ENCODE data around the gene MYLK.

MYLK gene

DNA sequence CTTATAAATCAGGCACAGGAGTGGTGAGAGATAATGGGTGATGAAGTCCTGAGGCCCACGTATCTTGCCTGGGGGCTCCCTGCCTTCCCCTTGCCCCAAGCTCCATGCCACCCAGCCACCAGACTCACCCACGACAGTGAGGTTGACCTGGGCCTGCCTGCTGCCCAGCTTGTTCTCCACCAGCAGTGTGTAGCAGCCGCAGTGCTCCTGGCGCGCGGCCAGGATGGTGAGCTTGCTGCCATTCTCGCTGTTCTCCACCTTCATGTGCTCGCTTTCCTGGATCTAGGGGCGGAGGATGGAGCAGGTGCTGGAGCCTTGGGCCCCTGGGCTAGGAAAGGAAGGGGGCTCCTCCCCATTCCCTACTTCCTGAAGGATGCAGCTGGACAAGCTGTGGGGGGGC is 220.2 kb downstream of the MYLK start:
- no peak overlapping the region for H3K27ac ChIP-seq (replicated peaks)
- DNase-seq (ENCODE audit: low read depth in 1 of 2, low spot score in 1 of 2), result no peak
- TF ChIP-seq, protein P1, sequence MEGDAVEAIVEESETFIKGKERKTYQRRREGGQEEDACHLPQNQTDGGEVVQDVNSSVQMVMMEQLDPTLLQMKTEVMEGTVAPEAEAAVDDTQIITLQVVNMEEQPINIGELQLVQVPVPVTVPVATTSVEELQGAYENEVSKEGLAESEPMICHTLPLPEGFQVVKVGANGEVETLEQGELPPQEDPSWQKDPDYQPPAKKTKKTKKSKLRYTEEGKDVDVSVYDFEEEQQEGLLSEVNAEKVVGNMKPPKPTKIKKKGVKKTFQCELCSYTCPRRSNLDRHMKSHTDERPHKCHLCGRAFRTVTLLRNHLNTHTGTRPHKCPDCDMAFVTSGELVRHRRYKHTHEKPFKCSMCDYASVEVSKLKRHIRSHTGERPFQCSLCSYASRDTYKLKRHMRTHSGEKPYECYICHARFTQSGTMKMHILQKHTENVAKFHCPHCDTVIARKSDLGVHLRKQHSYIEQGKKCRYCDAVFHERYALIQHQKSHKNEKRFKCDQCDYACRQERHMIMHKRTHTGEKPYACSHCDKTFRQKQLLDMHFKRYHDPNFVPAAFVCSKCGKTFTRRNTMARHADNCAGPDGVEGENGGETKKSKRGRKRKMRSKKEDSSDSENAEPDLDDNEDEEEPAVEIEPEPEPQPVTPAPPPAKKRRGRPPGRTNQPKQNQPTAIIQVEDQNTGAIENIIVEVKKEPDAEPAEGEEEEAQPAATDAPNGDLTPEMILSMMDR (IDR thresholded peaks at IDR 0.05; ENCODE audit: insufficient read depth, low read length), result no peak
- TF ChIP-seq GABPA (IDR thresholded peaks at IDR 0.05; ENCODE audit: low read depth) (no peak), SPI1 (IDR thresholded peaks at IDR 0.05; ENCODE audit: borderline replicate concordance, low read depth) (no peak), POLR2AphosphoS5 (IDR thresholded peaks at IDR 0.05; ENCODE audit: low read depth) (no peak)
- TF ChIP-seq, protein P2, sequence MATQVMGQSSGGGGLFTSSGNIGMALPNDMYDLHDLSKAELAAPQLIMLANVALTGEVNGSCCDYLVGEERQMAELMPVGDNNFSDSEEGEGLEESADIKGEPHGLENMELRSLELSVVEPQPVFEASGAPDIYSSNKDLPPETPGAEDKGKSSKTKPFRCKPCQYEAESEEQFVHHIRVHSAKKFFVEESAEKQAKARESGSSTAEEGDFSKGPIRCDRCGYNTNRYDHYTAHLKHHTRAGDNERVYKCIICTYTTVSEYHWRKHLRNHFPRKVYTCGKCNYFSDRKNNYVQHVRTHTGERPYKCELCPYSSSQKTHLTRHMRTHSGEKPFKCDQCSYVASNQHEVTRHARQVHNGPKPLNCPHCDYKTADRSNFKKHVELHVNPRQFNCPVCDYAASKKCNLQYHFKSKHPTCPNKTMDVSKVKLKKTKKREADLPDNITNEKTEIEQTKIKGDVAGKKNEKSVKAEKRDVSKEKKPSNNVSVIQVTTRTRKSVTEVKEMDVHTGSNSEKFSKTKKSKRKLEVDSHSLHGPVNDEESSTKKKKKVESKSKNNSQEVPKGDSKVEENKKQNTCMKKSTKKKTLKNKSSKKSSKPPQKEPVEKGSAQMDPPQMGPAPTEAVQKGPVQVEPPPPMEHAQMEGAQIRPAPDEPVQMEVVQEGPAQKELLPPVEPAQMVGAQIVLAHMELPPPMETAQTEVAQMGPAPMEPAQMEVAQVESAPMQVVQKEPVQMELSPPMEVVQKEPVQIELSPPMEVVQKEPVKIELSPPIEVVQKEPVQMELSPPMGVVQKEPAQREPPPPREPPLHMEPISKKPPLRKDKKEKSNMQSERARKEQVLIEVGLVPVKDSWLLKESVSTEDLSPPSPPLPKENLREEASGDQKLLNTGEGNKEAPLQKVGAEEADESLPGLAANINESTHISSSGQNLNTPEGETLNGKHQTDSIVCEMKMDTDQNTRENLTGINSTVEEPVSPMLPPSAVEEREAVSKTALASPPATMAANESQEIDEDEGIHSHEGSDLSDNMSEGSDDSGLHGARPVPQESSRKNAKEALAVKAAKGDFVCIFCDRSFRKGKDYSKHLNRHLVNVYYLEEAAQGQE (IDR thresholded peaks at IDR 0.05; ENCODE audit: insufficient replicate concordance, low read depth), result no peak

DNA sequence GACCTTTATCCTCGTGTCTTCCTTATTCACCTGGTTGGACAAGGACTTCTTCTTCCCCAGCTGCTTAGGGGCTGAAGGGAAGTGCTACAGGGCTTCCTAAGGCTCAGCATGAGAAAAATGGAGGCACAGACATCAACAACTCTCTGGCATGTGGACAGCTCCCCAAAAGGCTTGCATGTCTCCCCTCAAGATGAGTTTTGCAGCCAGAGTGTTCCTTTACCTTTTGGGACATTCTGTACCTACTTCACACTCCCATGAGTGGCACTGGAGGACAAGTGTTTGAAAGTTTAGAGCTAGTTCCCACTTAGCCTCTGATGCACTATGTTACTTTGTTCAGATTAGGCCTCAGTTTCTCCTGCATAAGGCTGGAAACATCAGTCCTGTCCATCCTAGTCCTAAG is 222.2 kb downstream of the MYLK start:
- Histone ChIP-seq H3K27me3 (ENCODE audit: insufficient read depth, poor library complexity, severe bottlenecking) (peaks cover 2% of the 10 kb centered on the region), H3K4me3 (replicated peaks; ENCODE audit: insufficient read depth, low read length) (no peak overlapping the region), H3K27ac (replicated peaks) (no peak overlapping the region)
- DNase-seq (ENCODE audit: low read depth in 1 of 2, low spot score in 1 of 2), result no peak
- no peak for TF ChIP-seq GABPA (IDR thresholded peaks at IDR 0.05; ENCODE audit: low read depth)
- TF ChIP-seq, protein P2 (IDR thresholded peaks at IDR 0.05; ENCODE audit: insufficient replicate concordance, low read depth), result no peak

More for the DNA sequence above, 220.2 kb downstream of the MYLK start:
- H3K27me3 ChIP-seq (ENCODE audit: insufficient read depth, poor library complexity, severe bottlenecking), result peaks cover 2% of the 10 kb centered on the region
- no peak overlapping the region for H3K4me3 ChIP-seq (replicated peaks; ENCODE audit: insufficient read depth, low read length)

DNA sequence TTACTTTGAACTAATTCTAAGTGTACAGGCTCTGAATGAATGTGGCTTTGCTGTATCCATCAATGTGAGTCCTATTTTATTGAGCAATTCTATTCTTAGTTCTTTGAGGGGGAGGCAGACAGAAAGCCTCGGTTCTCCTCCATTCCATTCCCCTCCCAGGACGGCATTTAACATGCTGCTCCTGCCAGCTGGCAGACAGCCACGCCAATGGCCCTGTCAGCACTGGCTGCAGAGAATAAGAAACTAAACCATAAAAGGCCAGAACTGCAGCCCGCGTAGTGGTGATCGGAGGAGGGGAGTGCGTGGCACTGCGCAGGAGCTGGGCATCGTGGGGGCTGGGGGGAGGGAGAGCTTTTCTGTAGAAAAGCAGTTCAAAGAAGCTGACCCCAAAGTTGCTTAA is 223.2 kb downstream of the MYLK start:
- Histone ChIP-seq H3K27ac (replicated peaks) (no peak overlapping the region), H3K4me3 (replicated peaks; ENCODE audit: insufficient read depth, low read length) (no peak overlapping the region), H3K27me3 (ENCODE audit: insufficient read depth, poor library complexity, severe bottlenecking) (peaks cover 2% of the 10 kb centered on the region)
- TF ChIP-seq, protein P1 (IDR thresholded peaks at IDR 0.05; ENCODE audit: insufficient read depth, low read length), result no peak
- TF ChIP-seq SPI1 (IDR thresholded peaks at IDR 0.05; ENCODE audit: borderline replicate concordance, low read depth), result no peak
- TF ChIP-seq, protein P2 (IDR thresholded peaks at IDR 0.05; ENCODE audit: insufficient replicate concordance, low read depth), result no peak
- TF ChIP-seq GABPA (IDR thresholded peaks at IDR 0.05; ENCODE audit: low read depth), result no peak
- TF ChIP-seq POLR2AphosphoS5 (IDR thresholded peaks at IDR 0.05; ENCODE audit: low read depth), result no peak
- no peak for DNase-seq (ENCODE audit: low read depth in 1 of 2, low spot score in 1 of 2)

Measured in HL-60 (cell line).